ENCODE data around the gene ACBD6. TPM values are rescaled to one million over a fixed set of nuclear protein-coding genes. Genes with fewer than 3 reads are reported as not detected.

The ACBD6 gene
- total RNA-seq, 1 donor from 2014 or later = 80.5 TPM

GRCh38 chr1:180252638-180253536 is 249.5 kb downstream of the ACBD6 start:
- H3K4me1 Mint-ChIP-seq = no peaks in the 10 kb centered on the region

GRCh38 chr1:180251526-180252305 is 250.7 kb downstream of the ACBD6 start:
- no peaks in the 10 kb centered on the region for H3K4me1 Mint-ChIP-seq
- H3K9me3 Mint-ChIP-seq = no peaks in the 10 kb centered on the region
- no peak for TF ChIP-seq CTCF (IDR thresholded peaks at IDR 0.05; ENCODE audit: unreplicated experiment)
- no peak overlapping the region for H3K27ac Mint-ChIP-seq
- no peak overlapping the region for H3K4me3 Mint-ChIP-seq
- no peak for DNase-seq (ENCODE audit: low spot score in 2 of 2, unreplicated experiment in 2 of 2)
- H3K36me3 Mint-ChIP-seq = no peaks in the 10 kb centered on the region
- H3K27me3 Mint-ChIP-seq (ENCODE audit: low read depth) = peaks cover 29% of the 10 kb centered on the region

More at GRCh38 chr1:180252638-180253536, 249.5 kb downstream of the ACBD6 start:
- no peaks in the 10 kb centered on the region for H3K36me3 Mint-ChIP-seq
- H3K27me3 Mint-ChIP-seq (ENCODE audit: low read depth) = peaks cover 34% of the 10 kb centered on the region
- TF ChIP-seq CTCF (IDR thresholded peaks at IDR 0.05; ENCODE audit: unreplicated experiment) = peak; percentile 57
- H3K4me3 Mint-ChIP-seq = no peak overlapping the region
- DNase-seq (ENCODE audit: low spot score in 2 of 2, unreplicated experiment in 2 of 2) = peak in 1 of 2 experiments; percentile 69
- no peak overlapping the region for H3K27ac Mint-ChIP-seq
- H3K9me3 Mint-ChIP-seq = no peaks in the 10 kb centered on the region

- Mint-ChIP-seq H3K27ac (no peak overlapping the region), H3K4me1 (no peaks in the 10 kb centered on the region)
Measured at GRCh38 chr1:180250883-180251509, 251.4 kb downstream of the ACBD6 start.

GRCh38 chr1:180250499-180250770 is 251.9 kb downstream of the ACBD6 start:
- H3K27ac Mint-ChIP-seq = no peak overlapping the region
- no peak for TF ChIP-seq CTCF (IDR thresholded peaks at IDR 0.05; ENCODE audit: unreplicated experiment)
- DNase-seq (ENCODE audit: low spot score in 2 of 2, unreplicated experiment in 2 of 2) = no peak
- no peak overlapping the region for H3K4me3 Mint-ChIP-seq
- no peaks in the 10 kb centered on the region for H3K36me3 Mint-ChIP-seq
- no peaks in the 10 kb centered on the region for H3K4me1 Mint-ChIP-seq
- H3K9me3 Mint-ChIP-seq = no peaks in the 10 kb centered on the region
- peaks cover 26% of the 10 kb centered on the region for H3K27me3 Mint-ChIP-seq (ENCODE audit: low read depth)

More at GRCh38 chr1:180250883-180251509, 251.4 kb downstream of the ACBD6 start:
- no peak for TF ChIP-seq CTCF (IDR thresholded peaks at IDR 0.05; ENCODE audit: unreplicated experiment)
- H3K4me3 Mint-ChIP-seq = no peak overlapping the region
- H3K27me3 Mint-ChIP-seq (ENCODE audit: low read depth) = peaks cover 25% of the 10 kb centered on the region
- no peak for DNase-seq (ENCODE audit: low spot score in 2 of 2, unreplicated experiment in 2 of 2)
- H3K9me3 Mint-ChIP-seq = no peaks in the 10 kb centered on the region
- H3K36me3 Mint-ChIP-seq = no peaks in the 10 kb centered on the region

- H3K9me3 Mint-ChIP-seq = no peaks in the 10 kb centered on the region
- DNase-seq (ENCODE audit: low spot score in 2 of 2, unreplicated experiment in 2 of 2) = no peak
- H3K36me3 Mint-ChIP-seq = no peaks in the 10 kb centered on the region
- no peak overlapping the region for H3K4me3 Mint-ChIP-seq
- no peak overlapping the region for H3K27ac Mint-ChIP-seq
- H3K27me3 Mint-ChIP-seq (ENCODE audit: low read depth) = peaks cover 30% of the 10 kb centered on the region
- no peak for TF ChIP-seq CTCF (IDR thresholded peaks at IDR 0.05; ENCODE audit: unreplicated experiment)
- no peaks in the 10 kb centered on the region for H3K4me1 Mint-ChIP-seq
Measured at GRCh38 chr1:180249725-180250498, 252.5 kb downstream of the ACBD6 start.
